ENCODE measurements around the gene MAST4.

MAST4 gene

GRCh38 chr5:66585291-66585690 is 10.9 kb upstream of the MAST4 start:
- no peaks in the 10 kb centered on the region for H3K9me3 ChIP-seq (ENCODE audit: control insufficient read depth, insufficient read depth, low read length)
- H3K27me3 ChIP-seq (ENCODE audit: control insufficient read depth, low read length): no peaks in the 10 kb centered on the region
- no peak overlapping the region for H3K27ac ChIP-seq (ENCODE audit: low read depth, low read length)
- H3K4me2 ChIP-seq (ENCODE audit: low read length): no peak overlapping the region
- H3K4me3 ChIP-seq (ENCODE audit: low read length): no peak overlapping the region
- H3F3A ChIP-seq (ENCODE audit: control insufficient read depth, insufficient read depth): no peaks in the 10 kb centered on the region
- no peaks in the 10 kb centered on the region for H3K9me2 ChIP-seq (replicated peaks; ENCODE audit: control insufficient read depth, low read length)
- H3K36me3 ChIP-seq (ENCODE audit: control insufficient read depth, low read length): no peaks in the 10 kb centered on the region
- TF ChIP-seq EZH2phosphoT487 (IDR thresholded peaks at IDR 0.05; ENCODE audit: borderline replicate concordance, low read length) (no peak), CTCF (IDR thresholded peaks at IDR 0.05; ENCODE audit: low read depth, low read length, poor library complexity, severe bottlenecking) (no peak)
- H3K4me1 ChIP-seq (ENCODE audit: control insufficient read depth, low read length): peaks cover 4% of the 10 kb centered on the region
- no peaks in the 10 kb centered on the region for H4K20me1 ChIP-seq (ENCODE audit: control insufficient read depth, insufficient read depth, low read depth, low read length)
- no peaks in the 10 kb centered on the region for H3K79me2 ChIP-seq (ENCODE audit: control insufficient read depth, low read length)

- Histone ChIP-seq H3K36me3 (ENCODE audit: control insufficient read depth, low read length) (no peaks in the 10 kb centered on the region), H3F3A (ENCODE audit: control insufficient read depth, insufficient read depth) (no peaks in the 10 kb centered on the region), H3K4me3 (ENCODE audit: low read length) (no peak overlapping the region), H3K4me2 (ENCODE audit: low read length) (no peak overlapping the region), H3K79me2 (ENCODE audit: control insufficient read depth, low read length) (no peaks in the 10 kb centered on the region), H3K9me3 (ENCODE audit: control insufficient read depth, insufficient read depth, low read length) (no peaks in the 10 kb centered on the region), H3K4me1 (ENCODE audit: control insufficient read depth, low read length) (0 out of 2 replicates have a peak, but pooled peaks cover under 1% of the 10 kb centered on the region), H3K9me2 (replicated peaks; ENCODE audit: control insufficient read depth, low read length) (no peaks in the 10 kb centered on the region), H3K27ac (ENCODE audit: low read depth, low read length) (no peak overlapping the region), H3K27me3 (ENCODE audit: control insufficient read depth, low read length) (peaks cover 10% of the 10 kb centered on the region), H4K20me1 (ENCODE audit: control insufficient read depth, insufficient read depth, low read depth, low read length) (no peaks in the 10 kb centered on the region)
- TF ChIP-seq EZH2phosphoT487 (IDR thresholded peaks at IDR 0.05; ENCODE audit: borderline replicate concordance, low read length) (no peak), CTCF (IDR thresholded peaks at IDR 0.05; ENCODE audit: low read depth, low read length, poor library complexity, severe bottlenecking) (no peak)
Measured at GRCh38 chr5:66587771-66588170, 8.4 kb upstream of the MAST4 start.

- Histone ChIP-seq H3K36me3 (ENCODE audit: control insufficient read depth, low read length) (no peaks in the 10 kb centered on the region), H3K27ac (ENCODE audit: low read depth, low read length) (no peak overlapping the region), H3K4me1 (ENCODE audit: control insufficient read depth, low read length) (peaks cover 7% of the 10 kb centered on the region), H3K4me2 (ENCODE audit: low read length) (peak overlapping the region; percentile 73), H3K4me3 (ENCODE audit: low read length) (peak overlapping the region; percentile 74), H3K9me2 (replicated peaks; ENCODE audit: control insufficient read depth, low read length) (no peaks in the 10 kb centered on the region), H3F3A (ENCODE audit: control insufficient read depth, insufficient read depth) (no peaks in the 10 kb centered on the region), H3K9me3 (ENCODE audit: control insufficient read depth, insufficient read depth, low read length) (no peaks in the 10 kb centered on the region), H3K27me3 (ENCODE audit: control insufficient read depth, low read length) (peaks cover 71% of the 10 kb centered on the region), H4K20me1 (ENCODE audit: control insufficient read depth, insufficient read depth, low read depth, low read length) (no peaks in the 10 kb centered on the region), H3K79me2 (ENCODE audit: control insufficient read depth, low read length) (no peaks in the 10 kb centered on the region)
- TF ChIP-seq EZH2phosphoT487 (IDR thresholded peaks at IDR 0.05; ENCODE audit: borderline replicate concordance, low read length): no peak
- TF ChIP-seq CTCF (IDR thresholded peaks at IDR 0.05; ENCODE audit: low read depth, low read length, poor library complexity, severe bottlenecking): no peak
Measured at GRCh38 chr5:66596636-66597182, 516 bp downstream of the MAST4 start.

Measured in DOHH2 (cell line).